Upper lobe of right lung (tissue), 1 donor: ENCODE data around the gene ADH5. TPM values are rescaled to one million over a fixed set of nuclear protein-coding genes. Genes with fewer than 3 reads are reported as not detected.
A peak's percentile ranks its signal among the peaks of the same experiment; 100 is the strongest.
"Not testable (repeated sequence)": the region's sequence is repeated elsewhere in the genome, so short reads cannot be mapped to it uniquely, and the experiment has no call there.

ENCODE experiments used
- ATAC-seq: fragments of 200-7000 bp; cut with Tn5 transposase; one replicate; pipeline ENCODE4 v1.9.1; 2020; ENCODE audit warnings: mild to moderate bottlenecking, moderate library complexity
- DNase-seq: peaks from one replicate; pipeline ENCODE4 v3.0.0-alpha.2; 2020
- H3K27ac ChIP-seq: fragments of 200-600 bp; one replicate; pipeline ENCODE4 v1.8.0; 2022
- H3K27me3 ChIP-seq: fragments of 200-600 bp; one replicate; pipeline ENCODE4 v1.8.0; 2022; ENCODE audit warnings: mild to moderate bottlenecking
- H3K36me3 ChIP-seq: fragments of 200-600 bp; one replicate; pipeline ENCODE4 v1.8.0; 2022
- H3K4me1 ChIP-seq: fragments of 200-600 bp; one replicate; pipeline ENCODE4 v1.8.0; 2022
- H3K4me3 ChIP-seq: fragments of 200-600 bp; one replicate; pipeline ENCODE4 v1.8.0; 2022; ENCODE audit warnings: mild to moderate bottlenecking
- H3K9me3 ChIP-seq: fragments of 200-600 bp; one replicate; pipeline ENCODE4 v1.8.0; 2022
- CTCF ChIP-seq: fragments of 200-600 bp; IDR thresholded peaks from one replicate; pipeline ENCODE4 v1.8.0; 2022; ENCODE audit warnings: antibody characterized with exemption
- intact Hi-C: fragments of 100-400 bp; cut with DNase I; formaldehyde crosslinking; loops from one replicate; pipeline ENCODE4 v1.11.0; 2022
- total RNA-seq: library from RNA; stranded (reverse); fragmentation: NEBNext Ultra II Directional; extraction: Animal tissue kit (Norgen Biotek cat#: 25700); gene quantifications from one replicate; pipeline ENCODE4 v1.2.1, GENCODE V29; 2021
- donor health status: DM: no; HTN: yes; CAD: no; lungs with severe emphysema.

The ADH5 gene
- total RNA-seq, 1 donor from 2014 or later, result 166 TPM

GRCh38 chr4:99126376-99126775, 37.8 kb upstream of the ADH5 start:
- intact Hi-C loops, result loop anchor here (10.0 kb wide), 1 partner anchor 278 kb away; no protein-coding TSS in a partner anchor
- H3K9me3 ChIP-seq, result no peaks in the 10 kb centered on the region
- H3K4me1 ChIP-seq, result no peaks in the 10 kb centered on the region
- H3K4me3 ChIP-seq, result no peak overlapping the region
- H3K36me3 ChIP-seq, result no peaks in the 10 kb centered on the region
- TF ChIP-seq CTCF, result no peak
- no peak for DNase-seq
- no peaks in the 10 kb centered on the region for H3K27me3 ChIP-seq
- ATAC-seq, result no peak
- no peak overlapping the region for H3K27ac ChIP-seq

- intact Hi-C loops, result loop anchor here (10.0 kb wide), 1 partner anchor 284 kb away; no protein-coding TSS in a partner anchor
- Histone ChIP-seq H3K27me3 (no peaks in the 10 kb centered on the region), H3K4me3 (no peak overlapping the region), H3K9me3 (no peaks in the 10 kb centered on the region), H3K4me1 (no peaks in the 10 kb centered on the region), H3K36me3 (no peaks in the 10 kb centered on the region), H3K27ac (no peak overlapping the region)
- no peak for ATAC-seq
- no peak for DNase-seq
- no peak for TF ChIP-seq CTCF
Measured at GRCh38 chr4:99121008-99121407, 32.4 kb upstream of the ADH5 start.

GRCh38 chr4:99120501-99120900, 31.9 kb upstream of the ADH5 start:
- no peak overlapping the region for H3K4me3 ChIP-seq
- H3K36me3 ChIP-seq, result no peaks in the 10 kb centered on the region
- H3K4me1 ChIP-seq, result no peaks in the 10 kb centered on the region
- intact Hi-C loops, result loop anchor here (10.0 kb wide), 1 partner anchor 284 kb away; no protein-coding TSS in a partner anchor
- H3K27ac ChIP-seq, result no peak overlapping the region
- DNase-seq (peak; percentile 60), ATAC-seq (no peak)
- no peak for TF ChIP-seq CTCF
- no peaks in the 10 kb centered on the region for H3K27me3 ChIP-seq
- H3K9me3 ChIP-seq, result no peaks in the 10 kb centered on the region

GRCh38 chr4:99117876-99118693, 29.5 kb upstream of the ADH5 start:
- intact Hi-C loops, result no loop called here
- no peak overlapping the region for H3K4me3 ChIP-seq
- H3K4me1 ChIP-seq, result no peaks in the 10 kb centered on the region
- TF ChIP-seq CTCF, result peak; percentile 49
- H3K27ac ChIP-seq, result no peak overlapping the region
- H3K36me3 ChIP-seq, result no peaks in the 10 kb centered on the region
- ATAC-seq (no peak), DNase-seq (no peak)
- no peaks in the 10 kb centered on the region for H3K27me3 ChIP-seq
- no peaks in the 10 kb centered on the region for H3K9me3 ChIP-seq

- ATAC-seq, H3K27me3 ChIP-seq, H3K9me3 ChIP-seq, intact Hi-C loops, H3K4me3 ChIP-seq, H3K4me1 ChIP-seq, DNase-seq, H3K27ac ChIP-seq, H3K36me3 ChIP-seq: not testable (repeated sequence)
Measured at GRCh38 chr4:99117122-99117841, 28.7 kb upstream of the ADH5 start.

GRCh38 chr4:99109286-99109685, 20.7 kb upstream of the ADH5 start:
- H3K27ac ChIP-seq, H3K4me3 ChIP-seq, H3K36me3 ChIP-seq, H3K4me1 ChIP-seq, DNase-seq, H3K9me3 ChIP-seq, intact Hi-C loops, H3K27me3 ChIP-seq, ATAC-seq: not testable (repeated sequence)
